Right ventricle myocardium superior (tissue), 1 donor: ENCODE measurements around the gene ACP6. TPM values are rescaled to one million over a fixed set of nuclear protein-coding genes. Genes with fewer than 3 reads are reported as not detected.

Experiments used
- ATAC-seq: fragments of 200-7000 bp; cut with Tn5 transposase; one replicate; pipeline ENCODE4 v1.9.1; 2020; ENCODE audit warnings: mild to moderate bottlenecking; ENCODE audit not compliant: poor library complexity
- DNase-seq: peaks from one replicate; pipeline ENCODE4 v3.0.0-alpha.2; 2020
- intact Hi-C: fragments of 100-400 bp; cut with DNase I; formaldehyde crosslinking; loops from one replicate; pipeline ENCODE4 v1.11.2; 2022
- total RNA-seq: library from RNA; stranded (reverse); fragmentation: NEBNext Ultra II Directional; extraction: Animal tissue kit (Norgen Biotek cat#: 25700); gene quantifications from one replicate; pipeline ENCODE4 v1.2.1, GENCODE V29; 2021
- donor health status: DM: no; HTN: yes; CAD: no; lungs with severe emphysema.

ACP6 gene
- total RNA-seq, 1 donor from 2014 or later, result 9.1 TPM

- ATAC-seq (no peak), DNase-seq (no peak)
- intact Hi-C loops, result no loop called here
Observed at GRCh38 chr1:147600119-147601111, 69.9 kb downstream of the ACP6 start.

GRCh38 chr1:147599362-147600118 is 70.8 kb downstream of the ACP6 start:
- peak; percentile 99 for DNase-seq
- peak; percentile 96 for ATAC-seq
- intact Hi-C loops, result loop anchor here (5.0 kb wide), 1 partner anchor 57 kb away; the partner anchor contains the start of gene BCL9

DNA sequence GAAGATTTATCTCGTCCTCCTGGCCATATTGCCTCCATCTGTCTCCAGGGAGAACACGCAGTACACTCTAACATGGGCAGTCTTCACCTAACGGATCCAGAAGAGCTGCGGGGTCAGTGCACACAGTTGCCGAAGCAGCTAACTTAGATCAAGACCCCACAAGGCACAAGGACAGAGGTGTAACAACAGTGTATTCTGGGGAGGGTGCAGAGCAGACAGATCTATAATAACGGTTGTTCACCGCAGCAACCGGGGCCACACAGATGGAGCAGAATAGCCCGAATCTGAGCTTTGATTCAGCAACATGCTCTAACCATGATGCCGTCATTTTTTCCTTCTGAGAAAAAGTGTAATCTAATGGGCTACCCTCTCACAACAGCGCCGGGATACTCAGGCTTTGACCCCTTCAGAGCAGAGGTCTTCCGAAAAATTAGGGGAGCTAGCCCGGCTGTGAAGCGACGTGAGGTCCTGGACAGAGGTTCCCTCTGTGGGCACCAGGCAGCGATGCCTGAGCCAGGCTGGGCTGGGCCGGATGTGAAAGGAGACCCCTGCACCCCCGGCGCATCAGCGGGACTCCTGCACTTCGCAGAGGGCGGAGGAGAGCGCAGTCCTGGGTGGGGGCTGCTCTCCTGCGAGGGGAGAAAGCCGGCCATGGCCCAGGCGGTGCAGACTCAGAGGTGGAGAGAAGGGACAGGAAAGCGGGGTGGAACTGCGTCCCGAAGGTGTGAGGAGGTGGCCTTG is 71.5 kb downstream of the ACP6 start:
- ATAC-seq (peak; percentile 30), DNase-seq (peak; percentile 65)
- intact Hi-C loops, result loop anchor here (5.0 kb wide), 1 partner anchor 56 kb away; the partner anchor contains the start of gene BCL9

GRCh38 chr1:147597010-147597409 is 73.3 kb downstream of the ACP6 start:
- ATAC-seq, result no peak
- no peak for DNase-seq
- intact Hi-C loops, result loop anchor here (5.0 kb wide), 1 partner anchor 55 kb away; the partner anchor contains the start of gene BCL9

Other genes starting within 250 kb of the ACP6 start
- 11.7 TPM for gene BCL9, start 129.0 kb downstream of the ACP6 start, total RNA-seq
- 8.1 TPM for gene GJA5, start 90.1 kb upstream of the ACP6 start, total RNA-seq
- gene GJA8, start 232.3 kb upstream of the ACP6 start, total RNA-seq, result not detected